HG03025 (cell line): ENCODE data around the gene BRD3.

Experiments
- ATAC-seq: cut with Tn5 transposase; IDR thresholded peaks from one replicate; pipeline ENCODE4 v1.9.1; 2021; ENCODE audit warnings: mild to moderate bottlenecking, moderate library complexity; ENCODE audit not compliant: unreplicated experiment, low FRiP score

The BRD3 gene

GRCh38 chr9:134066913-134067851 is 644 bp downstream of the BRD3 start:
- peak; percentile 4 for ATAC-seq

- no peak for ATAC-seq
Observed at GRCh38 chr9:134066526-134066912, 1.3 kb downstream of the BRD3 start.

GRCh38 chr9:134065612-134066419 is 2.0 kb downstream of the BRD3 start:
- ATAC-seq, result no peak

GRCh38 chr9:134064711-134065110 is 3.1 kb downstream of the BRD3 start:
- no peak for ATAC-seq

GRCh38 chr9:134063571-134064450 is 4.0 kb downstream of the BRD3 start:
- ATAC-seq, result no peak

DNA sequence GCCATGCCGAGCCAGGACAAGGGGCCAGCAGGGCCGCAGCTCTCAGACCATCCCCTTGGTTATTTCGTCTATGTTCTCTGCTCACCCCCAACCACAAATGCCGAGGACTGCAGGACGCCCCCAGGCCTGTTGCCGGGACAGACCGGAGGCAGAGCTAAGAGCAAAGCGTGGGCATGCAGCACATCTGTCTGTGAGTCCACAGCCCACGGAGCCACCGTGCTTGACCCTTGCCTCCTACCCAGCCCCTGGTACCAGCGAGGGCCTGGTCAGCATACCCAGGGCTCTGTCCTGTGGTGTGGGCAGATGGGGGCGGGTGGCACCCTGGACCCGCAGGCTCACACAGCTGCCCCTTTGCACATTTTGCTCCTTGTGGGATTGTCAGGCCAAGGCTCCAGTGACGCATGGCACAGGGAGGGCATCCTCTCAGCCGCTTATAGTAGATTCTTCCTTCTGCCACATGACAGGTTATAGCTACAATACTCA is 4.7 kb downstream of the BRD3 start:
- no peak for ATAC-seq

DNA sequence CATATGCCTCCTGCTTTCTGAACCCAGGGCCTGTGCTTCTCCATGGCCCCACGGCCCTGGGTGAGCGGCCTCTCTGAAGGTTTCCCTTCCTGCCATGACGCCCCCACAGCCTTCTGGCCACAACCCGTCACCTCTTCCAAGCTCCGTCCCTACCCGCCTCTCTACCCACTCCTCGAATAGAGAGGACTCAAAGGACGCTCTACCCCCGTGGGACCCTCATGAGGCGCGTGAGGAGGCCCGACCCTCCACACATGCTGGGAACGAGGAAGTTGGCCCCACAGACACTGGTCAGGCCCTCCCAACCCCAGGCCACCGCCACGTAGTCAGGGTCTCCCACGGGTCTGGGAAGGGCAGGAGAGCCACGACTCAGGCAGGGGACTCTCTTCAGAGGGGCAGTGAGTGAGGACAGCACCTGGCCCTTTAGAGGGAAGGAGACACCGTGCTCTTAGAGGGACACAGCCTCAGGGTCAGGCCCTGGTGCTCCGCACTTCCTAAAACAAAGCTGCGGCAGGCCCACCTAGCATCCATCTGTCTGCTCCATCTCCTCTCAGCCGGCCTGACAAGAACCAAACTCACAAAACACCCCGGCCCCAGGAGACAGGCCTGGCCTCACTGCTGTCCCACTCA is 5.3 kb downstream of the BRD3 start:
- ATAC-seq, result no peak

GRCh38 chr9:134061688-134062371 is 6.0 kb downstream of the BRD3 start:
- no peak for ATAC-seq

- no peak for ATAC-seq
Observed at GRCh38 chr9:134061019-134061687, 6.7 kb downstream of the BRD3 start.

GRCh38 chr9:134060546-134060945 is 7.3 kb downstream of the BRD3 start:
- ATAC-seq, result no peak

DNA sequence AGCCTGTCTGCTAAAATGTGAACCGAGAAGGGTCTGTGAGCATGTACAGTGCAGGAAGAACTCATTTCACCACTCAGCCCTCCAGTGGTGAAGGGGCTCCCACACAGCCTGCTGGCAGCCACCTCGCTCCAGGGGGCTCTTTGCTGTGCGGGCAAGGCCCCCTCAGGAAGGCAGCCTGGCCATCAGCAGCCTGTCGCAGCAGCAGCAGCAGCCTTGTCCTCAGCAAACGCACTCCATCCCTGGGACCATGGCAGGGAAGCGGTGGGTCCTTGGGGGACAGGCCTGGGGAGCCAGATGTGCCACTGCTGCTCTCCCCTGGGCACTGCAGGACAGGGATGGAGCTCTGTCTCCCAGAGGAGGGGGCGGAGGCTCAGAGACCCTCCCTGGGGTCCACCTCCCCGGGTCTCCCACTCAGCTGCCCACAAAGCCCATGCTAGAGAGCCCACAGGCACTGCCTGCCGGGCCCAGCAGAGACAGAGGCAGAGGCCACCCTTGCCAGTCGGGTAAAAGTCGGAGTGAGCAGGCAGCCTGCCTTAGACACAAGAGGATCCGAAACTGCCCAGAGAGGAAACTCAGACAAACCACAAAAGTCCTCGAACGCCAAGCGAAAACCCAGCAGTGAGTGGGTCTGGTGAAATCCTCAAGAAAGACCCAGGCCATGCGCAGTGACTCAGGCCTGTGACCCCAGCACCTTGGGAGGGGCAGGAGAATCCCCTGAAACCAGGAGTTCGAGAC is 8.0 kb downstream of the BRD3 start:
- no peak for ATAC-seq

DNA sequence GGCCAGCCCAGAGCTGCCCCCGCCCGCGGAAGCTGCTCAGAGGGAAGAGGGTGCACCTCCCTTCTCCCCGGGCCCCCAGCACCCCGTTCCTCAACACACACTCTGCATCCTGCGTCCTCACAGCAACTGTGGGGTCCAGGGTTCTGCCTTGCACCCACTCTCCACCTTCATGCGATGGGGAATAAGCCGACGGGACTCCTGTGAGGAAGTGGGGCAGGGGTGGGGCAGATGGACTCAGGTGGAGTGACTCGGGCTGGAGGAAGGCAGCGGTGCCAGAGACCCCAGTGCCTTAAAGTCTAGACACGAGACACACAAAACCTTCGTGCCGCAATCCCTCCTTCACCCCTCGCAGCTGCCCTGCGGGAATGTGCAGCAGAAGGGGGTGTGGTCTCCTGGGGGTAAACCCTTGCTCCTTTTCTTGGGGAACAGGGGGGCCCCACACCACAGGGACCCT is 8.6 kb downstream of the BRD3 start:
- ATAC-seq, result no peak

- ATAC-seq, result no peak
Observed at GRCh38 chr9:134058716-134059115, 9.1 kb downstream of the BRD3 start.

- ATAC-seq, result no peak
Observed at GRCh38 chr9:134057751-134058701, 9.8 kb downstream of the BRD3 start.

- ATAC-seq, result no peak
Observed at GRCh38 chr9:134057307-134057657, 10.5 kb downstream of the BRD3 start.

DNA sequence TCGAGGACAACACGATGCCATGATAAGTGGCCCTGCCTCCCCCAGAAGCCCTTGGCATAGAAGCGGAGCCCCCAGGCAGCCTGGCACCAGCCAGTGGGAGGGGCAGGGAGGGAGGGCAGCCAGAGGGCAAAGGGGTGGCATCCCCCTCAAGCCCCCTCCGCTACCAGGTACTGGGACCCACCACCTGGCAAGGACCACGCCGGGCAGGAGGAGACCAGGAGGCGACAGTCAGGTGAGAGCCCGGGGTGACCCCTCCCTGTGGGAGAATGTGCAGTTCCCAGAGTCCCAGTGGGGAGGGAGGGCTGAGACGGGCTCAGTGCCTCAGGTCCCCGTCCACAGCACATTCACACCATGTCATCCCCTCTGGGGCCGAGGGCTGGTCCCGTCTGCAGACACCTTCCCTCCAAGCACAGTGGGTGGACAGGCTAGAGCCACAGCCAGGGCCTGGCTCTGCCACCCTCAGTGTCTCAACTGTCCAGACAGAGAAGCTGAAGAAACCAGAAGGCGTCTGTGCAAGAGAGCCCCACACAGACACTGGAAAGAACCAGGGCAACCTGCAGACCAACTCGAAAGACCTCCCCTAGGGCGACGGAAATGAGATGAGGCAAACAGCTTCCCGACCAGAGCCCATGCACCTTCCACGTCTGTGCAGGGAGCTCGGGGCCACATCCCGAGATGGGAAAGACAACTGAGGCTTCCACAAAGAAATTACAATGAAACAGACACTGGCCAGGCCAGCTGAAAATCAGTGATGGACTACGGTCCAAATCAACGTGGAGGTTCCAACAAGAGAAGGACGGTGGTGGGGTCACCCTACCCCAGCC is 11.1 kb downstream of the BRD3 start:
- ATAC-seq, result no peak
